ENCODE measurements around the gene EDIL3. TPM values are rescaled to one million over a fixed set of nuclear protein-coding genes. Genes with fewer than 3 reads are reported as not detected.

EDIL3 gene
- total and polyA plus RNA-seq, 9 of the 15 experiments (the other 6 are each of a cell fraction or from before 2014, with no cell fraction given): 0.09 TPM; not detected in 8

DNA sequence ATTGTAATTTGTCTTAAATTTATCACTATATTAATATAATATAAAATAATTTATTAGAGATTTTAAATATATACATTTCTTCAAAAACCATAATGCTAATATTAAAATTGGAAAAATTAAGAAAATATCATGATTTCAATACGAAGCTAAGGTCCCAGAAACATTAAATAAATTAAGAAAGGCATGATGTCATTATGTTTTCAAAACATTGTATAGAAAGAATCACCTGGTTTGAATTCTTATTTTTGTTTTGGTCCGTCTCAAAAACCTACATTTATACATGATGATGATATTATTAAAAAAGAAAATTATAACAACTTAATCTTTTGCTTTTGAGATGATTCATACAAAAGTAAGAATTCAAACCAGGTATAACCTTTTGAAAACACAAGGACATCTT is 8.2 kb upstream of the EDIL3 start:
- H3K9me1 ChIP-seq (ENCODE audit: control insufficient read depth, insufficient read depth, low read length): no peaks in the 10 kb centered on the region
- no peak for TF ChIP-seq KDM5B (IDR thresholded peaks at IDR 0.05; ENCODE audit: insufficient replicate concordance, low read depth, low read length)
- TF ChIP-seq SRSF7 (optimal IDR thresholded peaks at IDR 0.05; ENCODE audit: low read depth, low read length): no peak
- no peak for TF ChIP-seq TCF15 (CRISPR knock-in tag; IDR thresholded peaks at IDR 0.05)
- TF ChIP-seq CHCHD3 (CRISPR knock-in tag; IDR thresholded peaks at IDR 0.05): no peak
- no peak for TF ChIP-seq MECOM (CRISPR knock-in tag; IDR thresholded peaks at IDR 0.05)
- H3K27ac ChIP-seq (ENCODE audit: extremely low read depth, low read depth, low read length): no peak overlapping the region
- CTCF ChIA-PET (ENCODE audit: low intra/inter-chr PET ratio): no interaction called here
- no peaks in the 10 kb centered on the region for H3K4me1 ChIP-seq (replicated peaks in 1 of 2; ENCODE audit: control insufficient read depth in 2 of 2, insufficient read depth in 2 of 2, low read length in 2 of 2)
- no peak overlapping the region for H3K4me2 ChIP-seq (ENCODE audit: insufficient read depth, low read length)
- intact Hi-C loops (cut with micrococcal nuclease): no loop called here
- H2AFZ ChIP-seq (ENCODE audit: low read depth, low read length): no peak overlapping the region
- BruUV-seq (replicated peaks): no TSS peak
- FAIRE-seq: no peak
- no peak for ATAC-seq
- in situ Hi-C loops (cut with MboI): no loop called here
- no peaks in the 10 kb centered on the region for H3K27me3 ChIP-seq (ENCODE audit: control insufficient read depth in 2 of 2, insufficient read depth in 2 of 2, low read length in 2 of 2)
- DNase-seq (ENCODE audit: extremely low read depth in 1 of 4, low spot score in 3 of 4): no peak
- POLR2A ChIA-PET: no interaction called here
- H4K20me1 ChIP-seq (replicated peaks; ENCODE audit: control insufficient read depth, insufficient read depth, low read length): no peaks in the 10 kb centered on the region
- H3K36me3 ChIP-seq (ENCODE audit: control insufficient read depth, insufficient read depth, low read length): no peaks in the 10 kb centered on the region
- no peak overlapping the region for H3K9ac ChIP-seq (ENCODE audit: insufficient read depth in 1 of 2, low read depth in 2 of 2, low read length in 2 of 2)
- no peaks in the 10 kb centered on the region for H3K79me2 ChIP-seq (ENCODE audit: control insufficient read depth, insufficient read depth, low read length)
- no peak overlapping the region for H3K4me3 ChIP-seq
- no peaks in the 10 kb centered on the region for H3K9me3 ChIP-seq (replicated peaks; ENCODE audit: control insufficient read depth, insufficient read depth, low read depth, low read length)
- WGBS (ENCODE audit: insufficient coverage, low coverage, missing lambda C conversion rate): 0% methylated on average over 2 of the region's 2 CpGs

- Histone ChIP-seq H3K9ac (ENCODE audit: insufficient read depth in 1 of 2, low read depth in 2 of 2, low read length in 2 of 2) (no peak overlapping the region), H3K27me3 (ENCODE audit: control insufficient read depth in 2 of 2, insufficient read depth in 2 of 2, low read length in 2 of 2) (no peaks in the 10 kb centered on the region), H2AFZ (ENCODE audit: low read depth, low read length) (no peak overlapping the region), H3K9me3 (replicated peaks; ENCODE audit: control insufficient read depth, insufficient read depth, low read depth, low read length) (no peaks in the 10 kb centered on the region), H3K4me1 (replicated peaks in 1 of 2; ENCODE audit: control insufficient read depth in 2 of 2, insufficient read depth in 2 of 2, low read length in 2 of 2) (no peaks in the 10 kb centered on the region), H3K9me1 (ENCODE audit: control insufficient read depth, insufficient read depth, low read length) (no peaks in the 10 kb centered on the region), H4K20me1 (replicated peaks; ENCODE audit: control insufficient read depth, insufficient read depth, low read length) (no peaks in the 10 kb centered on the region), H3K4me3 (no peak overlapping the region), H3K79me2 (ENCODE audit: control insufficient read depth, insufficient read depth, low read length) (no peaks in the 10 kb centered on the region), H3K36me3 (ENCODE audit: control insufficient read depth, insufficient read depth, low read length) (no peaks in the 10 kb centered on the region), H3K27ac (ENCODE audit: extremely low read depth, low read depth, low read length) (no peak overlapping the region), H3K4me2 (ENCODE audit: insufficient read depth, low read length) (no peak overlapping the region)
- DNase-seq (ENCODE audit: extremely low read depth in 1 of 4, low spot score in 3 of 4) (no peak), ATAC-seq (no peak), FAIRE-seq (no peak)
- in situ Hi-C loops (cut with MboI) (no loop called here), intact Hi-C loops (cut with micrococcal nuclease) (no loop called here)
- POLR2A ChIA-PET: no interaction called here
- no TSS peak for BruUV-seq (replicated peaks)
- CTCF ChIA-PET (ENCODE audit: low intra/inter-chr PET ratio): no interaction called here
- 5% methylated on average over 2 of the region's 2 CpGs for WGBS (ENCODE audit: insufficient coverage, low coverage, missing lambda C conversion rate)
- TF ChIP-seq TCF3 (CRISPR knock-in tag; IDR thresholded peaks at IDR 0.05) (no peak), KLF16 (IDR thresholded peaks at IDR 0.05) (no peak), ZEB2 (IDR thresholded peaks at IDR 0.05) (no peak), HSF4 (CRISPR knock-in tag; IDR thresholded peaks at IDR 0.05; ENCODE audit: borderline replicate concordance) (no peak), ETV6 (IDR thresholded peaks at IDR 0.05; ENCODE audit: borderline replicate concordance in 1 of 2, low read depth in 2 of 2, low read length in 1 of 2) (no peak), ETV6 (CRISPR knock-in tag; IDR thresholded peaks at IDR 0.05; ENCODE audit: borderline replicate concordance) (no peak), BRD9 (IDR thresholded peaks at IDR 0.05; ENCODE audit: low read depth, partially characterized antibody) (no peak), HDAC6 (IDR thresholded peaks at IDR 0.05; ENCODE audit: low read depth, low read length) (no peak), NR2C1 (IDR thresholded peaks at IDR 0.05) (no peak), NR2C1 (tag; IDR thresholded peaks at IDR 0.05) (no peak), ZSCAN29 (IDR thresholded peaks at IDR 0.05) (no peak), L3MBTL2 (IDR thresholded peaks at IDR 0.05) (no peak), DPF2 (IDR thresholded peaks at IDR 0.05) (no peak), HBP1 (CRISPR knock-in tag; IDR thresholded peaks at IDR 0.05) (no peak), HNRNPK (IDR thresholded peaks at IDR 0.05; ENCODE audit: low read depth, low read length, poor library complexity, severe bottlenecking) (no peak)
Measured at GRCh38 chr5:84385705-84386104, 1.0 kb upstream of the EDIL3 start.

Data from K562 (cell line).